HepG2 (cell line): ENCODE results near the gene PRSS53. TPM values are rescaled to one million over a fixed set of nuclear protein-coding genes. Genes with fewer than 3 reads are reported as not detected.

ENCODE experiments used
- ADNP ChIP-seq: sonication (generic); formaldehyde crosslinking; IDR thresholded peaks from 2 replicates; pipeline ENCODE4 v1.4.0; 2020; ENCODE audit warnings: missing genetic modification reagents
- ELF3 ChIP-seq: IDR thresholded peaks from 2 replicates; pipeline ENCODE4 v1.6.1; 2016; ENCODE audit warnings: missing genetic modification reagents, missing compliant biosample characterization
- FOXO1 ChIP-seq: sonication (generic); formaldehyde crosslinking; IDR thresholded peaks from 2 replicates; pipeline ENCODE4 v1.4.0; 2020; ENCODE audit warnings: missing genetic modification reagents
- GTF2F1 ChIP-seq: fragments of 150-350 bp; IDR thresholded peaks from 2 replicates; pipeline ENCODE4 v1.6.1; 2014; ENCODE audit warnings: low read length
- MBD4 ChIP-seq: IDR thresholded peaks from 2 replicates; pipeline ENCODE4 v1.6.1; 2012; ENCODE audit warnings: low read length, inconsistent platforms, borderline replicate concordance
- PHF21A ChIP-seq: sonication (generic); formaldehyde crosslinking; IDR thresholded peaks from 2 replicates; pipeline ENCODE4 v1.5.0; 2020; ENCODE audit warnings: mild to moderate bottlenecking, missing genetic modification reagents
- PLRG1 ChIP-seq: fragments of 450-650 bp; conservative IDR thresholded peaks from 2 replicates; pipeline ENCODE4 v1.6.1; 2016
- PRMT3 ChIP-seq: sonication (generic); formaldehyde crosslinking; IDR thresholded peaks from 2 replicates; pipeline ENCODE4 v1.8.1; 2022; ENCODE audit warnings: low read depth, mild to moderate bottlenecking, moderate library complexity, missing genetic modification reagents, borderline replicate concordance
- SNAPC2 ChIP-seq: sonication (generic); formaldehyde crosslinking; IDR thresholded peaks from 2 replicates; pipeline ENCODE4 v1.8.1; 2022; ENCODE audit warnings: mild to moderate bottlenecking, missing genetic modification reagents
- ZBTB42 ChIP-seq: sonication (generic); formaldehyde crosslinking; IDR thresholded peaks from 2 replicates; pipeline ENCODE4 v1.5.0; 2020; ENCODE audit warnings: mild to moderate bottlenecking, missing genetic modification reagents
- ZFP90 ChIP-seq: sonication (generic); formaldehyde crosslinking; IDR thresholded peaks from 2 replicates; pipeline ENCODE4 v1.8.0; 2022; ENCODE audit warnings: missing genetic modification reagents, mild to moderate bottlenecking, inconsistent platforms, borderline replicate concordance
- ZNF263 ChIP-seq: sonication (generic); formaldehyde crosslinking; IDR thresholded peaks from 2 replicates; pipeline ENCODE4 v1.4.0; 2020; ENCODE audit warnings: missing genetic modification reagents
- ZNF382 ChIP-seq: sonication (generic); formaldehyde crosslinking; IDR thresholded peaks from 2 replicates; pipeline ENCODE4 v1.5.0; 2020; ENCODE audit warnings: missing genetic modification reagents, mild to moderate bottlenecking, borderline replicate concordance
- ZNF446 ChIP-seq: sonication (generic); formaldehyde crosslinking; IDR thresholded peaks from 2 replicates; pipeline ENCODE4 v1.5.0; 2020; ENCODE audit warnings: mild to moderate bottlenecking, missing genetic modification reagents
- ZNF614 ChIP-seq: IDR thresholded peaks from 2 replicates; pipeline ENCODE4 v1.6.1; 2018; ENCODE audit warnings: missing biosample characterization, missing genetic modification reagents, inconsistent platforms, borderline replicate concordance
- ZNF7 ChIP-seq: IDR thresholded peaks from 2 replicates; pipeline ENCODE4 v1.6.1; 2016; ENCODE audit warnings: missing biosample characterization, missing genetic modification reagents
- ZNF773 ChIP-seq: sonication (generic); formaldehyde crosslinking; IDR thresholded peaks from 2 replicates; pipeline ENCODE4 v1.4.0; 2020; ENCODE audit warnings: missing genetic modification reagents, borderline replicate concordance
- ZSCAN9 ChIP-seq: IDR thresholded peaks from 2 replicates; pipeline ENCODE4 v1.6.1; 2016; ENCODE audit warnings: borderline replicate concordance
- ZZZ3 ChIP-seq: sonication (generic); formaldehyde crosslinking; IDR thresholded peaks from 2 replicates; pipeline ENCODE4 v1.4.0; 2020; ENCODE audit warnings: missing genetic modification reagents, mild to moderate bottlenecking, borderline replicate concordance
- polyA plus RNA-seq, 8 experiments: library from polyadenylated mRNA; depleted of rRNA in 3 of 8; stranded (reverse) in 7 of 8; unstranded in 1 of 8; fragments of >200 nt; fragmentation: Illumina TruSeq in 4 of 8; extraction: Trizol in 4 of 8; gene quantifications; 2 replicates each; pipeline versions ENCODE4 v1.2.1 to v1.2.3, GENCODE V29; 2011 to 2016; ENCODE audit warnings: low read depth in 4 of 8, missing spikeins in 1 of 8, mixed read lengths in 1 of 8; ENCODE audit not compliant: insufficient read depth in 1 of 8
- total RNA-seq, 5 experiments: library from RNA; depleted of rRNA; stranded (reverse); fragments of >200 nt; fragmentation: Illumina TruSeq; extraction: Trizol; gene quantifications; 2 replicates each; pipeline ENCODE4 v1.2.3, GENCODE V29; 2016; ENCODE audit warnings: low read depth in 1 of 5
- TF ChIP-seq, protein P1 (sequence below): sonication (generic); formaldehyde crosslinking; IDR thresholded peaks from 2 replicates; pipeline ENCODE4 v1.4.0; 2020; ENCODE audit warnings: missing genetic modification reagents
- TF ChIP-seq, protein P2 (sequence below): sonication (generic); formaldehyde crosslinking; IDR thresholded peaks from 2 replicates; pipeline ENCODE4 v1.8.0; 2022; ENCODE audit warnings: missing genetic modification reagents, mild to moderate bottlenecking, borderline replicate concordance
- TF ChIP-seq, protein P3 (sequence below): sonication (generic); formaldehyde crosslinking; IDR thresholded peaks from 2 replicates; pipeline ENCODE4 v1.4.0; 2020; ENCODE audit warnings: mild to moderate bottlenecking, low read depth, missing genetic modification reagents

The PRSS53 gene
- total and polyA plus RNA-seq, 2 of the 13 experiments (the other 11 are each of a cell fraction or from before 2014, with no cell fraction given): 2.2 to 7.4 TPM

GRCh38 chr16:31113121-31114120, 24.7 kb upstream of the PRSS53 start (continued):
- TF ChIP-seq, protein P1, sequence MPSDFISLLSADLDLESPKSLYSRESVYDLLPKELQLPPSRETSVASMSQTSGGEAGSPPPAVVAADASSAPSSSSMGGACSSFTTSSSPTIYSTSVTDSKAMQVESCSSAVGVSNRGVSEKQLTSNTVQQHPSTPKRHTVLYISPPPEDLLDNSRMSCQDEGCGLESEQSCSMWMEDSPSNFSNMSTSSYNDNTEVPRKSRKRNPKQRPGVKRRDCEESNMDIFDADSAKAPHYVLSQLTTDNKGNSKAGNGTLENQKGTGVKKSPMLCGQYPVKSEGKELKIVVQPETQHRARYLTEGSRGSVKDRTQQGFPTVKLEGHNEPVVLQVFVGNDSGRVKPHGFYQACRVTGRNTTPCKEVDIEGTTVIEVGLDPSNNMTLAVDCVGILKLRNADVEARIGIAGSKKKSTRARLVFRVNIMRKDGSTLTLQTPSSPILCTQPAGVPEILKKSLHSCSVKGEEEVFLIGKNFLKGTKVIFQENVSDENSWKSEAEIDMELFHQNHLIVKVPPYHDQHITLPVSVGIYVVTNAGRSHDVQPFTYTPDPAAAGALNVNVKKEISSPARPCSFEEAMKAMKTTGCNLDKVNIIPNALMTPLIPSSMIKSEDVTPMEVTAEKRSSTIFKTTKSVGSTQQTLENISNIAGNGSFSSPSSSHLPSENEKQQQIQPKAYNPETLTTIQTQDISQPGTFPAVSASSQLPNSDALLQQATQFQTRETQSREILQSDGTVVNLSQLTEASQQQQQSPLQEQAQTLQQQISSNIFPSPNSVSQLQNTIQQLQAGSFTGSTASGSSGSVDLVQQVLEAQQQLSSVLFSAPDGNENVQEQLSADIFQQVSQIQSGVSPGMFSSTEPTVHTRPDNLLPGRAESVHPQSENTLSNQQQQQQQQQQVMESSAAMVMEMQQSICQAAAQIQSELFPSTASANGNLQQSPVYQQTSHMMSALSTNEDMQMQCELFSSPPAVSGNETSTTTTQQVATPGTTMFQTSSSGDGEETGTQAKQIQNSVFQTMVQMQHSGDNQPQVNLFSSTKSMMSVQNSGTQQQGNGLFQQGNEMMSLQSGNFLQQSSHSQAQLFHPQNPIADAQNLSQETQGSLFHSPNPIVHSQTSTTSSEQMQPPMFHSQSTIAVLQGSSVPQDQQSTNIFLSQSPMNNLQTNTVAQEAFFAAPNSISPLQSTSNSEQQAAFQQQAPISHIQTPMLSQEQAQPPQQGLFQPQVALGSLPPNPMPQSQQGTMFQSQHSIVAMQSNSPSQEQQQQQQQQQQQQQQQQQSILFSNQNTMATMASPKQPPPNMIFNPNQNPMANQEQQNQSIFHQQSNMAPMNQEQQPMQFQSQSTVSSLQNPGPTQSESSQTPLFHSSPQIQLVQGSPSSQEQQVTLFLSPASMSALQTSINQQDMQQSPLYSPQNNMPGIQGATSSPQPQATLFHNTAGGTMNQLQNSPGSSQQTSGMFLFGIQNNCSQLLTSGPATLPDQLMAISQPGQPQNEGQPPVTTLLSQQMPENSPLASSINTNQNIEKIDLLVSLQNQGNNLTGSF (CRISPR knock-in tag): no peak
- no peak for TF ChIP-seq ZNF614 (CRISPR knock-in tag)
- TF ChIP-seq ADNP (CRISPR knock-in tag): no peak
- TF ChIP-seq PLRG1: no peak
- TF ChIP-seq, protein P2, sequence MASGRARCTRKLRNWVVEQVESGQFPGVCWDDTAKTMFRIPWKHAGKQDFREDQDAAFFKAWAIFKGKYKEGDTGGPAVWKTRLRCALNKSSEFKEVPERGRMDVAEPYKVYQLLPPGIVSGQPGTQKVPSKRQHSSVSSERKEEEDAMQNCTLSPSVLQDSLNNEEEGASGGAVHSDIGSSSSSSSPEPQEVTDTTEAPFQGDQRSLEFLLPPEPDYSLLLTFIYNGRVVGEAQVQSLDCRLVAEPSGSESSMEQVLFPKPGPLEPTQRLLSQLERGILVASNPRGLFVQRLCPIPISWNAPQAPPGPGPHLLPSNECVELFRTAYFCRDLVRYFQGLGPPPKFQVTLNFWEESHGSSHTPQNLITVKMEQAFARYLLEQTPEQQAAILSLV (CRISPR knock-in tag): no peak
- 0 out of 2 replicates have a peak, but pooled peaks have one; percentile 42 for TF ChIP-seq PRMT3
- TF ChIP-seq FOXO1 (CRISPR knock-in tag): no peak
- 0 out of 2 replicates have a peak, but pooled peaks have one; percentile 11 for TF ChIP-seq ELF3 (CRISPR knock-in tag)
- no peak for TF ChIP-seq MBD4
- TF ChIP-seq, protein P3, sequence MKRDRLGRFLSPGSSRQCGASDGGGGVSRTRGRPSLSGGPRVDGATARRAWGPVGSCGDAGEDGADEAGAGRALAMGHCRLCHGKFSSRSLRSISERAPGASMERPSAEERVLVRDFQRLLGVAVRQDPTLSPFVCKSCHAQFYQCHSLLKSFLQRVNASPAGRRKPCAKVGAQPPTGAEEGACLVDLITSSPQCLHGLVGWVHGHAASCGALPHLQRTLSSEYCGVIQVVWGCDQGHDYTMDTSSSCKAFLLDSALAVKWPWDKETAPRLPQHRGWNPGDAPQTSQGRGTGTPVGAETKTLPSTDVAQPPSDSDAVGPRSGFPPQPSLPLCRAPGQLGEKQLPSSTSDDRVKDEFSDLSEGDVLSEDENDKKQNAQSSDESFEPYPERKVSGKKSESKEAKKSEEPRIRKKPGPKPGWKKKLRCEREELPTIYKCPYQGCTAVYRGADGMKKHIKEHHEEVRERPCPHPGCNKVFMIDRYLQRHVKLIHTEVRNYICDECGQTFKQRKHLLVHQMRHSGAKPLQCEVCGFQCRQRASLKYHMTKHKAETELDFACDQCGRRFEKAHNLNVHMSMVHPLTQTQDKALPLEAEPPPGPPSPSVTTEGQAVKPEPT: no peak
- TF ChIP-seq ZNF773: no peak
- no peak for TF ChIP-seq ZBTB42 (CRISPR knock-in tag)
- TF ChIP-seq ZFP90 (CRISPR knock-in tag): no peak
- TF ChIP-seq PHF21A (CRISPR knock-in tag): no peak
- TF ChIP-seq ZNF7 (CRISPR knock-in tag): no peak
- no peak for TF ChIP-seq GTF2F1
- no peak for TF ChIP-seq ZSCAN9
- no peak for TF ChIP-seq SNAPC2 (CRISPR knock-in tag)
- peak; percentile 81 for TF ChIP-seq ZNF263
- no peak for TF ChIP-seq ZNF446 (CRISPR knock-in tag)
- TF ChIP-seq ZNF382 (CRISPR knock-in tag): no peak
- no peak for TF ChIP-seq ZZZ3 (CRISPR knock-in tag)
